Naive thymus-derived CD8-positive, alpha-beta T cell (primary cell): Measurements from ENCODE around the gene KAZN. TPM values are rescaled to one million over a fixed set of nuclear protein-coding genes. Genes with fewer than 3 reads are reported as not detected.
"Not testable (repeated sequence)": the region's sequence is repeated elsewhere in the genome, so short reads cannot be mapped to it uniquely, and the experiment has no call there.

Experiments used
- ATAC-seq, 2 donors: fragments of 150-1000 bp; cut with Tn5 transposase in 1 of 2; sonication (Bioruptor Pico), chemical (Tn5 transposase) in 1 of 2; 1 replicate in 1 of 2; 2 replicates in 1 of 2; pipeline ENCODE4 v1.10.0; 2021; ENCODE audit warnings: mild to moderate bottlenecking in 2 of 2, moderate library complexity in 2 of 2
- POLR2A ChIA-PET: fragments of 350-600 bp; sonication (Branson Sonifier 250); formaldehyde crosslinking; loops from one replicate; lab custom pipeline; 2021; ENCODE audit warnings: antibody characterized with exemption; lab: Charles Lee
- DNase-seq, 10 donors: peaks; one replicate each; pipeline versions ENCODE4 v3.0.0 to v3.0.0-alpha.2; 2020 to 2022
- H3K27ac Mint-ChIP-seq, 10 donors: one replicate each; pipeline ENCODE4 v1.8.0; 2020 to 2022; ENCODE audit warnings: mild to moderate bottlenecking in 10 of 10, mixed read lengths in 10 of 10, moderate library complexity in 4 of 10, inconsistent platforms in 1 of 10
- H3K27me3 Mint-ChIP-seq, 5 donors: one replicate each; pipeline ENCODE4 v1.8.0; 2021 to 2022; ENCODE audit warnings: mixed read lengths in 5 of 5
- H3K36me3 Mint-ChIP-seq, 3 donors: one replicate each; pipeline ENCODE4 v1.8.0; 2020 to 2022; ENCODE audit warnings: mixed read lengths in 3 of 3, mild to moderate bottlenecking in 2 of 3, inconsistent platforms in 1 of 3
- H3K4me1 Mint-ChIP-seq, 4 donors: one replicate each; pipeline ENCODE4 v1.8.0; 2021 to 2022; ENCODE audit warnings: mixed read lengths in 4 of 4
- H3K4me3 Mint-ChIP-seq, 10 donors: one replicate each; pipeline ENCODE4 v1.8.0; 2020 to 2022; ENCODE audit warnings: mild to moderate bottlenecking in 10 of 10, mixed read lengths in 10 of 10, moderate library complexity in 6 of 10, inconsistent platforms in 1 of 10
- H3K9me3 Mint-ChIP-seq, 9 donors: one replicate each; pipeline ENCODE4 v1.8.0; 2020 to 2022; ENCODE audit warnings: mixed read lengths in 9 of 9, mild to moderate bottlenecking in 3 of 9, inconsistent platforms in 1 of 9, moderate library complexity in 1 of 9
- polyA plus RNA-seq, 3 donors: library from polyadenylated mRNA; unstranded; fragments of 300-500 nt; fragmentation: Illumina TruSeq; gene quantifications; one replicate each; pipeline ENCODE4 v1.2.3, GENCODE V29; 2021
- total RNA-seq, 8 experiments: library from RNA in 2 of 8; stranded (reverse) in 2 of 8; gene quantifications; one replicate each; pipeline ENCODE4 v1.2.3 and lab custom pipeline; 2021 to 2026

KAZN gene
- total and polyA plus RNA-seq, 5 experiments from 2014 or later = 0.02 to 0.63 (median 0.12) TPM; not detected in 1

DNA sequence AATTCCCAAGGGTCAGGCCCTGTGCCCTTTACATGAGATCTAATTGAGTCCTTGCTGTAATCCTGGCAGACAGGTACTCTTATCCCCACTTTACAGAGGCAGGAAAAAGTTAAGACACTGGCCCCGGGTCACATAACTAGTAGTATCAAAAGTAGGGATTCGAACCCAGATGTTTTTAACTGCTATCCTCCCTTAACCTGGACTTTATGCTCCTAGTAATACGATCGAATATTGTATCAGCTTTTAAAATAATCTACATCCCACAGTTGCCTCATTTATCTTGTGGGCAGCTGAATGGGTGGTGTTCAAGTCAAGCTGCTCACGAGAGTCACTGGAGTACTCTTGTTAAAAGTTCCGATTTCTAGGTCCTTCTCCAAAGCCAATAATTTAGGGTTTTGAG is 529.6 kb downstream of the KAZN start:
- no peaks in the 10 kb centered on the region for H3K4me1 Mint-ChIP-seq
- H3K36me3 Mint-ChIP-seq = no peaks in the 10 kb centered on the region
- POLR2A ChIA-PET = no interaction called here
- no peak for ATAC-seq
- no peak overlapping the region for H3K4me3 Mint-ChIP-seq
- no peak for DNase-seq
- no peak overlapping the region for H3K27ac Mint-ChIP-seq
- H3K27me3 Mint-ChIP-seq = peaks cover 2 to 13% (median 8%) of the 10 kb centered on the region in 5 donors
- peaks cover 0 to 2% (median 0%) of the 10 kb centered on the region in 9 donors for H3K9me3 Mint-ChIP-seq

GRCh38 chr1:15128520-15129313 is 530.2 kb downstream of the KAZN start:
- H3K36me3 Mint-ChIP-seq = no peaks in the 10 kb centered on the region
- POLR2A ChIA-PET = interaction anchor here (0.5 kb wide), 1 partner anchor 1273 kb away, joined by 3 read pairs; no protein-coding TSS in a partner anchor
- DNase-seq (peak; percentile 22 to 70 (median 53)), ATAC-seq (peak; percentile 71 to 73)
- no peak overlapping the region for H3K4me3 Mint-ChIP-seq
- peaks cover 0 to 2% (median 0%) of the 10 kb centered on the region in 9 donors for H3K9me3 Mint-ChIP-seq
- H3K27ac Mint-ChIP-seq = no peak overlapping the region
- peaks cover 5 to 16% (median 12%) of the 10 kb centered on the region in 5 donors for H3K27me3 Mint-ChIP-seq
- no peaks in the 10 kb centered on the region for H3K4me1 Mint-ChIP-seq

- POLR2A ChIA-PET = no interaction called here
- H3K36me3 Mint-ChIP-seq = no peaks in the 10 kb centered on the region
- peaks cover 0 to 2% (median 0%) of the 10 kb centered on the region in 9 donors for H3K9me3 Mint-ChIP-seq
- H3K4me1 Mint-ChIP-seq = no peaks in the 10 kb centered on the region
- H3K4me3 Mint-ChIP-seq = no peak overlapping the region
- no peak for DNase-seq
- H3K27ac Mint-ChIP-seq = no peak overlapping the region
- H3K27me3 Mint-ChIP-seq = peaks cover 11 to 27% (median 24%) of the 10 kb centered on the region in 5 donors
- no peak for ATAC-seq
Observed at GRCh38 chr1:15129944-15130343, 531.5 kb downstream of the KAZN start.

DNA sequence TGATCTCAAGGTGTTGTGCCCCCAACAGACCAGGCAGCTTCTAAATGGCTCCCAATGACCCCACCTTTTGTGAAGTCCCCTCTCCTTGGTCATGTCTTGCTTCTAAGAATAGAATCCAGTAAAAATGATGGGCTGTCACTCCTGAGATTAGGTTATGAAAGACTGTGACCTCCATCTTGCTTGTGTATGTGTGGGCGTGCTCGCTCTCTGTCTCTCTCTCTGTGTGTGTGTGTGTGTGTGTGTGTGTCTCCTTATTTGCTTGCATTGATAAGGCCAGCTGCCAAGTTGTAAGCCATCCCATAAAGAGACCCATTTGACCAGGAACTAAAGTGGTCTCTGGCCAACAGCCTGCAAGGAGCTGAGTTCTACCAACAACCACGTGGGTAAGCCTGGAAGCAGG is 532.1 kb downstream of the KAZN start:
- Mint-ChIP-seq H3K4me1 (no peaks in the 10 kb centered on the region), H3K9me3 (peaks cover 0 to 2% (median 0%) of the 10 kb centered on the region in 9 donors), H3K4me3 (no peak overlapping the region), H3K36me3 (no peaks in the 10 kb centered on the region), H3K27me3 (peaks cover 14 to 33% (median 27%) of the 10 kb centered on the region in 5 donors), H3K27ac (no peak overlapping the region)
- ATAC-seq (no peak), DNase-seq (no peak)
- POLR2A ChIA-PET = no interaction called here

GRCh38 chr1:15132965-15133364 is 534.5 kb downstream of the KAZN start:
- Mint-ChIP-seq H3K27ac (no peak overlapping the region), H3K9me3 (peaks cover 0 to 2% (median 0%) of the 10 kb centered on the region in 9 donors), H3K36me3 (no peaks in the 10 kb centered on the region), H3K27me3 (peaks cover 20 to 57% (median 44%) of the 10 kb centered on the region in 5 donors), H3K4me1 (peaks cover 0 to 1% (median 0%) of the 10 kb centered on the region in 4 donors), H3K4me3 (no peak overlapping the region)
- DNase-seq = no peak
- POLR2A ChIA-PET = no interaction called here
- ATAC-seq = no peak

DNA sequence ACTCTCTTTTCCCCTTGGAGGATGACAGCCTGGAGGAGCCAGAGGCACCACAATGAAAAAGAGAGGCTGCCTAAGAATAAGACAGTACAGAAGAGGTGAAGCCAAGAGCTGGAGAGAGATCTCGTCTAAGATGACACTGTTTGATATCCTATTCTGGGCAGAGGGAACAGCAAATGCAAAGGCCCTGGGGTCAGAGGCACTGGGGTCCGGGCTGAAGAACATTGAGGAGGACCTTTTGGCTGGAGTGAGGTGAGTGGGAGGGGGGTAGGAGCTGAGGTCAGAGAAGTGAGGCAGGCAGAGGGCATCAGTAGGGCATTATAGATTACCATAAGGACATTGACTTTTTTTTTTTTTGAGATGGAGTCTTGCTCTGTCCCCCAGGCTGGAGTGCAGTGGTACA is 535.8 kb downstream of the KAZN start:
- H3K9me3 Mint-ChIP-seq = peaks cover 0 to 2% (median 0%) of the 10 kb centered on the region in 9 donors
- POLR2A ChIA-PET = no interaction called here
- DNase-seq = no peak

DNA sequence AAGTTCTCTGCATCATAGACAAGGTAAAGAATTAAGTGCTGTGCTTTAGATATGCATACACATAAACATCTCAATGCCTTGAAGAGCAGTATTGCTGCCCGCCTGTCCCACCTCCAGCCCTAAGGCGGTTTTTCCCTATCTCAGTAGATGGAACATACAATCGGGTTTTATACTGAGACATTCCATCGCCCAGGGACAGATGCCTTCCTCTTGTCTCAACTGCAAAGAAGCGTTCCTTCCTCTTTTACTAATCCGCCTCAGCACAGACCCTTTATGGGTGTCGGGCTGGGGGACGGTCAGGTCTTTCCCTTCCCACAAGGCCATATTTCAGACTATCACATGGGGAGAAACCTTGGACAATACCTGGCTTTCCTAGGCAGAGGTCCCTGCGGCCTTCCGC is 537.1 kb downstream of the KAZN start:
- POLR2A ChIA-PET, H3K36me3 Mint-ChIP-seq, ATAC-seq, H3K4me3 Mint-ChIP-seq, DNase-seq, H3K27ac Mint-ChIP-seq, H3K4me1 Mint-ChIP-seq, H3K9me3 Mint-ChIP-seq: not testable (repeated sequence)
- peaks cover 29 to 82% (median 44%) of the 10 kb centered on the region in 5 donors for H3K27me3 Mint-ChIP-seq

More for the DNA sequence above, 535.8 kb downstream of the KAZN start:
- peaks cover 25 to 70% (median 45%) of the 10 kb centered on the region in 5 donors for H3K27me3 Mint-ChIP-seq
- no peak for ATAC-seq
- no peak overlapping the region for H3K27ac Mint-ChIP-seq
- H3K36me3 Mint-ChIP-seq = no peaks in the 10 kb centered on the region
- H3K4me3 Mint-ChIP-seq = no peak overlapping the region
- H3K4me1 Mint-ChIP-seq = peaks cover 0 to 3% (median 0%) of the 10 kb centered on the region in 4 donors

DNA sequence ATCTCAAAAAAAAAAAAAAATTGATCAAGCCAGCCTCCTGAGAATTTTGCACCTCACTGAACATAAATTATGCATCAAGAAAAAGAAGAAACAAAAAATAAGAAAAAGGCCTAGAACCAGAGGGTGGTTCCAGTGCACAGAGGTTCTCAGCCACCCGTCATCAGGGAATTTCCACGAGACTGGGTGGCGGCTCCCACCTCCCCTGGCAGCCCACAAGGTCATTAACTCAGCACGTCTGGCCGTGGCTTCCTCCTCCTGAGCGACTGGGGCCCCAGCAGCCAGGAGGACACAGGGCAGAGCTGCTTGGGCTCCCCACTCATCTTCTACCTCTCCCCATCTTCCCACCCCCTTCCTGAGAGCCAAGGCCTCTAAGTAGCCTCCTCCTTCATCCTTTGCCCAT is 539.3 kb downstream of the KAZN start:
- POLR2A ChIA-PET = interaction anchor here (0.7 kb wide), 1 partner anchor 35 kb away, joined by 3 read pairs; no protein-coding TSS in a partner anchor
- Mint-ChIP-seq H3K9me3 (peaks cover 0 to 8% (median 2%) of the 10 kb centered on the region in 9 donors), H3K27me3 (peaks cover 35 to 96% (median 46%) of the 10 kb centered on the region in 5 donors)

DNA sequence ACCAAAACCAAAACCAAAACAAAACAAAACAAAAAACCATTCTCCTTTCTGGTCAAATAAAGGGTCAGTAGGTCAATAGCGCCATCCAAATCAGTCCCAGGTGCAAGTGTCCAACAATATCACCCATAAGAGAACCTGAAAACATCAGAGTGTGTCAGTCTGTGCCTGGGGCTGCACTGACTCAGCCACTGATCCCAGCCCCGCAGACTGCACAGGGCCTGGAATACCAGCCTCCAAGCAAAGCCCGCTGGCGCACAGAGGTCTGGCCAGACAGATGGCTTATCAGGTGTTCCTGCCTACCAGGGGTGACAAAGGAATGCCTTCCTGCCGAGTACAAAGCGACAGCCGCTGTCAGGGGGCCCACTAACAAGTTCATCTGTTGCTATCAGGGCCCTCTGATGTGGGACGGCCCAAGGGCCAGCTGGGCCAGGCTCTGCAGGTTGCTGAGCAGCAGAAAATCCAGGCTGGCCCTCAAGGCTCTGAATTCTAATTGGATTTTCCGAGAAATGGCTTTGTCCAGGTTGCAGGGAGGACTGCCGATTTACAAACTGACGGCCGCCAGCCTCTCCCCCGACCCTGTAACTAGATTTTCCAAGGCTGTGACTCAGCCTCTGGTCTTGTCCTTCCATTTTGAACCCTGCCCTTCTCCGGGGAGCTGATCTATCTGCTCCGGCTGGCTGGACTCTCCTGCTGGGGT is 541.3 kb downstream of the KAZN start:
- no peak for ATAC-seq
- Mint-ChIP-seq H3K9me3 (peaks cover 0 to 8% (median 2%) of the 10 kb centered on the region in 9 donors), H3K4me3 (no peak overlapping the region), H3K27ac (no peak overlapping the region), H3K36me3 (no peaks in the 10 kb centered on the region), H3K4me1 (peaks cover 0 to 7% (median 2%) of the 10 kb centered on the region in 4 donors), H3K27me3 (peaks cover 32 to 88% (median 38%) of the 10 kb centered on the region in 5 donors)
- DNase-seq = no peak
- POLR2A ChIA-PET = no interaction called here

More for the DNA sequence above, 539.3 kb downstream of the KAZN start:
- DNase-seq (no peak), ATAC-seq (no peak)
- Mint-ChIP-seq H3K4me3 (no peak overlapping the region), H3K36me3 (no peaks in the 10 kb centered on the region), H3K27ac (no peak overlapping the region), H3K4me1 (peaks cover 0 to 7% (median 2%) of the 10 kb centered on the region in 4 donors)

GRCh38 chr1:15141935-15142539 is 543.6 kb downstream of the KAZN start:
- H3K4me1 Mint-ChIP-seq = peaks cover 0 to 9% (median 2%) of the 10 kb centered on the region in 4 donors
- no peak for DNase-seq
- H3K27me3 Mint-ChIP-seq = peaks cover 30 to 88% (median 39%) of the 10 kb centered on the region in 5 donors
- ATAC-seq = no peak
- POLR2A ChIA-PET = no interaction called here
- H3K9me3 Mint-ChIP-seq = peaks cover 0 to 8% (median 2%) of the 10 kb centered on the region in 9 donors
- H3K36me3 Mint-ChIP-seq = no peaks in the 10 kb centered on the region
- H3K4me3 Mint-ChIP-seq = no peak overlapping the region
- H3K27ac Mint-ChIP-seq = no peak overlapping the region

GRCh38 chr1:15145327-15145726 is 546.8 kb downstream of the KAZN start:
- no peak for DNase-seq
- POLR2A ChIA-PET = no interaction called here
- Mint-ChIP-seq H3K27ac (no peak overlapping the region), H3K36me3 (no peaks in the 10 kb centered on the region), H3K4me3 (no peak overlapping the region), H3K9me3 (peaks cover 0 to 8% (median 2%) of the 10 kb centered on the region in 9 donors), H3K4me1 (peaks cover 0 to 9% (median 1%) of the 10 kb centered on the region in 4 donors), H3K27me3 (peaks cover 26 to 88% (median 48%) of the 10 kb centered on the region in 5 donors)
- no peak for ATAC-seq

DNA sequence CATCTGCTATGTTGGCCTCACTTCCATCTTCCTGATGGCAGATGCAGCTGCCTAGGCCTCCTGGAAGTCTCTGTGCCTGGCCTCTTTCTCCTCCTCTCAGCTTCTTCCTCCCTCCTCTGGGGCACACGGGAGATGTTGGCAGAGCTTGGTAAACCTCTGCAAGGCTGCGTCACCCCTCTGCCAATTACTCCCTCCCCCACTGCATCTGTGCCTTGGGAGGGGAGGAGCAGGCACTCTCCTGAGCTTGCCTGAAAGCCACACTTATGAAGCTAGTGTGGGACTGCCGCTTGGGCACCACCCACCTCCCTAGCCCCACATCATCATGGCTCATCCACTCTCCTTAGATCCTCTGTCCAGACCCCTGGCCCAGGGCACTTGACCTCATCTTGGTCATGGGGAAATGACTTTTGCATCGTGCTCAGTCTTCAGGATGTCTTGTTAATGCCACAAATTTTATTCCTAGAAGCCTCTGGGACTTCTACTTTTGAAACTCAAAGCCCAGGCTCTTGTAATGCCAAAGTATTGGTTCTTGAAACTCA is 547.7 kb downstream of the KAZN start:
- H3K9me3 Mint-ChIP-seq = peaks cover 0 to 13% (median 2%) of the 10 kb centered on the region in 9 donors
- H3K36me3 Mint-ChIP-seq = peaks cover 0 to 2% (median 0%) of the 10 kb centered on the region in 3 donors
- peaks cover 0 to 9% (median 1%) of the 10 kb centered on the region in 4 donors for H3K4me1 Mint-ChIP-seq
- no peak overlapping the region for H3K4me3 Mint-ChIP-seq
- no peak for ATAC-seq
- peaks cover 28 to 88% (median 46%) of the 10 kb centered on the region in 5 donors for H3K27me3 Mint-ChIP-seq
- POLR2A ChIA-PET = no interaction called here
- peak overlapping the region in 1 of 10 donors; percentile 0 for H3K27ac Mint-ChIP-seq
- DNase-seq = no peak
